NCI-H526 treated with DMSO at 0.1 percent for 48 hours (cell line): ENCODE data around the gene ELMO2.

ENCODE experiments used
- DNase-seq: peaks from one replicate; lab custom pipeline; 2025; lab: John Stamatoyannopoulos, UW

Gene ELMO2

GRCh38 chr20:46366826-46367225 lies 39.6 kb downstream of the ELMO2 start:
- DNase-seq: no peak

DNA sequence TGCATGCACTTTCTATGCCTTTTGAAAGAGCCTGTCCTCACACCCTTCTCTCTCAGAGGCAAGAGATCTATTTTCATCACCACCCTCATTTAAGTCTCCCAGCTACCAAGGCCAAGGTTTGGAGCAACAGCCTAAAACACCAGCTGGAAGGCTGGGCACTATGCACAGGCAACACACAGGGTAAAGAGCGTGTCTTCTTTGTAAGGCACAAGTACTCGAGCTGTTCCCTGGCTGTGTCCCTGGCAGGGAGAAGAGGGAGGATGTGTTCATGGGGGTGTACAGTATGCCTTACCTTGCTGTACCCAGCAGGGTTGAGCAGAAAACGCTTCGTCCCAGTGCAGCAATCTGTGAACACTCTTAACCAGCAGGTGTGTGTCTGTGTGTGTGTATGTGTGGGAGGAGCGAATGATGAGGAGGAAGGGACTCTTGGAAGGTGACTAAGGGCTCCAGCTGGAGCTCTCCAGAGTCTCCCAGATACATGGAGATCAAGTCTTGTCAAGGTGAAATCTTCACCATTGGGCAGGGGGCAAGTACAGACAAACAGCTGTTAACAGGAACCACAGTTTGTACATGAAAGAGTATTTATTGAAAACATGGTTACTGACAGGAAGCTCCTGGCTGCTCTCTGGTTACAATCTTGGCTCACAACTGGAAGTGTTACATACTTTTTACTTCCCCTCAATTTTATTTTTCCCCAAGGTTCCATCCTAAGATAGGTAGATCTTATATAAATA lies 40.8 kb downstream of the ELMO2 start:
- DNase-seq: no peak

GRCh38 chr20:46364670-46365486 lies 41.5 kb downstream of the ELMO2 start:
- no peak for DNase-seq

DNA sequence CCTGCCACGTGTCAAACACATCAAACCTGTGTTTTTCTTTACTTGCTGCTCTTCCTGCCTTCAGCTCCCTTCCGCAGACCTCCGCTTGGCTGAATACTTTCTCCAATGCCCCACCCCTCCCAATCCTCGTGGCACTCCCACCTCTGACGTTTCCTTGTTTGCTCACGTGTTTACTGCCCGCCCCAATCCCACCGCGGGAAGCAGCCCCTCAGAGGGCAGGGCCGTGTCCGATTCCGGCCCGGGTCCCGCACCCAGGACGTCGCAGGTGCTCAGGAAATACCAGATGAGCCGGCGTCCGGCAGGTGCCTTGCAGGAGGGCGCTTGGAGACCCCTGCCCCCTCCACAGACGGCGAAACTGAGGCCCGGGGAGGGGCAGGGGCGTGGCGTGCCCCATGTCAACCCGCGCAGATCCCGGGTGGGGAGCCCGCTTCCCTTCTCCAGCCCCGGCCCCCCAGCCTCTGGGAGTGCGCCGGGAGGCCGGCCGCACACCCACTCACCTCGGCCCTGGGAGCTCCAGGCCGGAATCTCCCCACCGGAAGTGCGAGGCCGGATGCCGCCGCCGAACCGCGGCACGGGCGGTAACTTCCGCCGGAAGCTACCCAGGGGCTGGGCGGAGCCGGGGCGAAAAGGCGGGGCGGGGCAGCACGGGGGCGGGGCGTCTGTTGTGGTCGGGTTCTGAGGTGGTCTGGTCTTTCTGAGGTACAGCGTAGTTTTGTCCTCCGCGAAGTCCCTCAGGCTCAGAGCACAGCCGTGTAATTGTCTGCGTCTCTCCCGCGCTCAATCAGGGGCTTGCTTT lies 42.3 kb downstream of the ELMO2 start:
- DNase-seq: peak; percentile 74

- DNase-seq: no peak
Measured at GRCh38 chr20:46362921-46363867, 43.2 kb downstream of the ELMO2 start.

DNA sequence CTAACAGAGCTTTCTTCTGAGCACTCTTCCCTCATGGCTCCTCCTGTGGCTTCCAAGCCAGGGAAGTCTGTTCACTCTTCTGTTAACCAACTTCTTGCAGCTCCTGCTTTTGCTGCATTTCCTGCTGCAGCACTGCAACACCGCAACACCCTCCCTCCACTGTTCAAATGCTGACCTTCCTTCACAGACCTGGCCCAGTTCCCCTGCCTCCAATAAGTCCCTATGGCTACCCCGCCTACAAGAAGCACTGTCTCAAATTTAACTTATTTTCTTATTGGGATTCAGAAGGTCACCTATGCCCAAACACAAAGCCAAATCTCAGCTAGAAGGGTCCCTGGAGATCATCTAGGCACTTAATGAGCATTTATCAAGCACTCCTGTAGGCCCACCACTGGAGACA lies 44.6 kb downstream of the ELMO2 start:
- no peak for DNase-seq

GRCh38 chr20:46361381-46361780 lies 45.0 kb downstream of the ELMO2 start:
- no peak for DNase-seq

GRCh38 chr20:46359233-46359751 lies 47.1 kb downstream of the ELMO2 start:
- DNase-seq: no peak

DNA sequence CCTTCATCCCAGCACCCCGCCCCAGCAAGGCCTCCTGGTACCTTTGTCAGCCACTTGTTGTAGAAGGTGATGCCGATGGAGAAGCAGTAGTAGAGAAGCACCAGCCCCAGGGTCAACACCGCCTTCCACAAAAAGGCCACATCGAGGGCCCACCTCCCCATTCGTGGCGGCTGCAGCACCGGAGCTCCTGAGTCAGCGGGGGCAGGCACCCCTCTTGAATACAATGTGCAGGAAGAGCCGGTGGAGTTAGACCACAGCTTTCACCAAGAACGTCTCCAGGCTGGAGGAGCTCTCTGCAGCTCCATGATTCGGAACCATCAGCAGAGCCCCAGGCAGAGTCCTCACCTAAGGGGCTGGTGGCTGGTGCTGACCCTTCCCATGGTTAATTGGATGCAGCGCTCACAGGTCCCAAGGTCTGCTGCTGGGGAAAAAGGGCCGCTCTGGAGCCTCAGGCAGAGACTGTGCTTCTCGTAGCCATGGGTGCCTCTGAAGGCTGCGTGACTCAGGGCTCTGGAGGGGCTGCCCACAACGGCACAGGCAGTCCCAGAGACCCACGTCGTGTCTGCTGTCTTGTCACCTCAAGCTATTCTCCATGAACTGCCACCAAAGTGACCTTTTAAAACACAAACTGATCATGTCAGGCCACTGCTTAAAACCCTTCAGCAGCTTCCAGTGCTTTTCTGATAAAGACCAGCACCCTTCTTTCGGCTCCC lies 47.9 kb downstream of the ELMO2 start:
- DNase-seq: no peak

- no peak for DNase-seq
Measured at GRCh38 chr20:46357030-46357514, 49.3 kb downstream of the ELMO2 start.

- DNase-seq: no peak
Measured at GRCh38 chr20:46356195-46357029, 50.0 kb downstream of the ELMO2 start.

DNA sequence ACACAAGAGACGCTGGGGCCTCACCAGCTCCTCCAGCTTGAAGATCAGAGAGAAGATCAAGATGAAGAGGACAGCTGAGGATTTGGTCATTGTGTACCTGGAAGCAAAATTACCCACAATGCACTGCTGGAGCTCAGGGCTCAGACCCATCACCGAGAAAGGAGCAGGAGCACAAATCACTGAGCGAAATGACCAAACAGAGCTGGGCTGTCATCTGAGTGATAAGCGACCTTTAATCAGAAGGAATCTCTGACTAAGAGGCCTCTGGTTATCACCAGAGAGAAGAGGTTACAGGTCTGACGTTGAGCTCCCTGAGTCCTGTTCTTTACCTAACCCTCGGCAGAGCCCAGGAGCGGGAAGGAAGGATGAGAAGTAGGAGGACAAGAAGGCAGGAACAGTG lies 50.6 kb downstream of the ELMO2 start:
- DNase-seq: no peak

DNA sequence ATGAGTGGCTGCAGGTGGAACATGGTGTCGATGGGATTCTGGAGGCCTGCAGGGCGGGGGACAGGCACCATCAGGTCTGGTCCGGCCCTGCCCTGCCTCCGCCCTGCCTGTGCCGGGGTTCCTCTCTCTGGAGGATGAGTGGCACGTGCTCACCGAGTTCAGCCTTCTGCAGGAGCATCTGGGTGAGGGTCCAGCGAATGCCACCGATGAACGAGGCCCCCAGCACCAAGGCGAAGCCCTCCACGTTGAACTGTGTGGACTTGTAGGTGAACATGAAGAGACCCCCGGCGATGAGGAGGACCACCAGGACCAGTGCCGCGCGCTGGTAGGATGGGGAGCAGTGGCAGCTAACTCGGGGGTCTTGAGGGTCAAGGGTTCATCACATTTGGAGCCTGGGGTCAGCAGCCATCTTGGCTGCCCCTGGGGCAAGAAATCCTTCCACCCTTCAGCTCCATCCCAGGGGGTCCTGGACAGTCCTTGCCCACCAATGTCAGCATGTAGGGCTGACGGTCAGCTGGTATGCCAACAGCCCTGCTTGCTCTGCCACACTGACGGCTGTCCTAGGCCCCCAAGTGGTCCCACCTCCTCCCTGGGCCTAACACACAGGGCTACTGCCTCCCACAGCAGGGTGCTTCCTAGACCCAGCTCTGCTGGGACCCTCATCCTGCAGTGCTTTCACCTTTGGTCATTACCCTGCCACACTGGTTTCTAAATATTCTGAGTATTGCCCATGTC lies 51.3 kb downstream of the ELMO2 start:
- DNase-seq: no peak

DNA sequence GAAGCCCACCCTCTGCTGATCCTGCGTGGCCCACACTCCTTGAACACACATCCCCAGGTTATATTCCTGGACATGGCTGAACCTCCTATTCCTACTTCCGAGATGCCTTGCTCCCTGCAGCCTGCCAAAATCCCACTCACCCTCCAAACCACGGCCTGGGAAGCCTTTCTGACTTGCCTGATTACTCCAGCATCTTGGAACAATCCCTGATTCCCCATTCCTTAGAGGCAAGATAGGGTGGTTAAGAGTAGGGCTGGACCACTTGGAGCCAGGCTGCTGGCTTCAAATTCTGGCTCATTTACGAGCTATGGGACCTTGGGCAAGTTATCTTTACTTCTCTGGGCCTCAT lies 52.2 kb downstream of the ELMO2 start:
- no peak for DNase-seq

DNA sequence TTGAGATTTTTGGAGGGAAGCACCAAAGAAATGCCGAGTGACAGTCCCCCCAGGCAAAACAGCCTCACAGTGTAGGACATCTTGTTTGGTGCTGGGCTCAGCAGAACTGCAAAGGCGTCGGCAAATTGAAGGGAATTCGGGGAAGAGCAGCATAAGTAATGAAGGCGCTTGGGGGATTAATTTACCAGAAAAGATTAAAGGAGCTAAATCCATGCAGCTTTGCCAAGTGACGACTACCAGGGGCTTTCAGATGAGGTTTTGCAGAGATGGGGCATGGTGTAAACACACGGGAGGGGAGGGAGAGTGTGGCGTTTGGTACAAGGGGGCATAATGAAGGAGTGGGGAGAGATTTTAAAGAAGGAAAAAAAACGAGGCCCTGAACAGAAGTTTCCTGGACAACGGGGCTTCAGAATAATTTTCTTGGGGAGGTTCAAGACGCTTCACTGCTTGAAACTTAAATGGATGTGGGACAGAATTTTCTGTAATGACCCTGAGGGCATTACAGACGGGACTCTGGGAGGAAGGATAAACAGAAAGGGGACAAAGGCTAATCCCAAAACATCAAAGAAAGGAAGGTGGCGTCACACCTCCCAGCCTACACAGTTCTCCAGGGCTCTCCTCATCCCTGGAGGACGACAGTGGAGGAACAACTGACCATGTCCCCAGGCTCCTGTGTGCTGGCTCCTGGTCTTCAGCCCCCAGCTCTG lies 52.8 kb downstream of the ELMO2 start:
- no peak for DNase-seq

DNA sequence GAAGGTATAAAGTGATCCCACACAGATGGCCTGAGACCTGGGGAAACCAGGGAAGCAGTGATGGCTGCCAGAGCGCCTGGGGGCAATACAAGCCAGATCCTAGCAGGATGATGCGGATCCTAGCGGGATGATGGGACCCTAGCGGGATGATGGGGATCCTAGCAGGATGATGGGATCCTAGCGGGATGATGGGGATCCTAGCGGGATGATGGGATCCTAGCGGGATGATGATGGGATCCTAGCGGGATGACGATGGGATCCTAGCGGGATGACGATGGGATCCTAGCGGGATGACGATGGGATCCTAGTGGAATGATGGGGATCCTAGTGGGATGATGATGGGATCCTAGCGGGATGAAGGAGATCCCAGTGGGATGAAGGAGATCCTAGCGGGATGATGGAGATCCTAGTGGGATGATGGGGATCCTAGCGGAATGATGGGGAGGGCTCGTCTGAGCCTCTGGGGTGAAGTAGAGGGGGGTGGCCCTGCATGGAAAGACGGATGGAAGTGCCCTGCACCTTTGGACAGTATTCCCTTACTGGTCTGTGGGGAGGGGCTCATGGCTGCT lies 54.0 kb downstream of the ELMO2 start:
- no peak for DNase-seq

- no peak for DNase-seq
Measured at GRCh38 chr20:46351357-46352058, 54.9 kb downstream of the ELMO2 start.

DNA sequence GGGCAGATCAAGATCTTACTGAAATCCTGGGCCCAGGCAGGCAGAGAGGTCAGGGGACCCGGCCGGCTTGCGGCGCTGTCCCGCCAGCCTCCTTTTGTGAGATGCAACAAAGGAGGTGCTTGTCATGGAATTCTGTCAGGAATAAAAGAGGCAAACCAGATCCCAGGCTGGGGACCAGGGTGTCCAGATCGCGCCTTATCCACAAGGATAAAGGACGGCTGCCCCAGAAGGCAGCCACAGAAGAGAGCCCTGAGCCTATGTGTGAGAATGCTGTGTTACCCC lies 55.5 kb downstream of the ELMO2 start:
- no peak for DNase-seq
